Stimulated activated CD8-positive, alpha-beta memory T cell treated with anti-CD3 and anti-CD28 coated beads, Interleukin-15, amount 100 ng/mL, for 24 hours (primary cell): Measurements from ENCODE around the gene KRT1.
"Not testable (repeated sequence)": the region's sequence is repeated elsewhere in the genome, so short reads cannot be mapped to it uniquely, and the experiment has no call there.

Source experiments
- DNase-seq: peaks from one replicate; pipeline ENCODE4 v3.0.0-alpha.2; 2020; ENCODE audit warnings: low read depth

Gene KRT1

GRCh38 chr12:52680363-52680762, at the start of gene KRT1:
TSS of gene KRT1 (minus strand) at chr12:52680407. CDS start at chr12:52680348, 59 bp downstream.
- no peak for DNase-seq

- DNase-seq: no peak
These were observed 48.9 kb upstream of the KRT1 start for GRCh38 chr12:52729147-52729546.

DNA sequence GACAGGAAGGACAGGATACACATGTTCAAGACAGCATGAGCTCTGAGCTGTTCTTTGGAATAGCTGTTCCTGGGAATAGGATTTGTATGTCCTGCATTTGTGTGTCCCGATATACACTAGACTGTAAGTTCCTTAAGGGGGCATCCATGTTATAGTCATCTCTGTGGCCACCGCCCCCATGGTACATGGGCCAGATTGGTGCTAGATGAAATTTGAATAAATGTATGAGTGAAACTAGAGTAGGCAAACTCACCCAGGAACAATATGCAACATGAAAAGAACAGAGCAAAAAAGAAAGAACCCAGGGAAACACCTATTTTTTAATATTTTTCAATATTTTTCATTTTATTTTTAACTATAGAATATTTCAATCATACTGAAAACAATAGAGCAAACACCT, 48.2 kb upstream of the KRT1 start:
- DNase-seq: no peak

GRCh38 chr12:52727037-52727436, 46.8 kb upstream of the KRT1 start:
- DNase-seq: no peak

- DNase-seq: no peak
These were observed 46.2 kb upstream of the KRT1 start for GRCh38 chr12:52726451-52726850.

GRCh38 chr12:52724384-52724783, 44.2 kb upstream of the KRT1 start:
- no peak for DNase-seq

- no peak for DNase-seq
These were observed 42.5 kb upstream of the KRT1 start for GRCh38 chr12:52722680-52723079.

GRCh38 chr12:52721838-52722470, 41.7 kb upstream of the KRT1 start:
- no peak for DNase-seq

DNA sequence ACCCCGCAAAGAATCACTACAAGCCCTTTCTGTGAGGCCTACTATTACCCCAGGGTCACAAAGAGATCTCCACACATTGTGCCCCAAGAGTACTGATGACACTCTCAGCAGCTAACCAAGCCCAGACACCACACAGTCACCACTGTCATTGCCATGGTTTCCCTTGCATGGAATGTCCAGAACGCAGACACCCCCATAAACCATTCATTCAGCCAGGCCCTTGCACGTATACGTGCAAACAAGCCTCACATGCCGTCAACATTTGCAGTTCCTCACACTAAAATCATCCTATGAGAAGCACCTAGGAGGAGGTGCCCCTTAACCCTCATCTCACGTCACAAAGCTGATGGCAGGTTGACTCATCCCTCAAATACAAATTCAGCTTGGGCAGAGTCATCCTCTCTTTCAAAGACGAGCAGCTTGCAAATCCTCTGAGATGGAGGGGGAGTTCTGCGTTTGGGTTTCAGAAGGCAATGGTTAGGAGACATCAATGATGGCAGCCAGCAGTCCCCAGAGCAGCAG, 40.2 kb upstream of the KRT1 start:
- no peak for DNase-seq

- DNase-seq: no peak
These were observed 35.9 kb upstream of the KRT1 start for GRCh38 chr12:52716061-52716460.

- DNase-seq: no peak
These were observed 35.2 kb upstream of the KRT1 start for GRCh38 chr12:52715416-52715815.

- DNase-seq: no peak
These were observed 34.7 kb upstream of the KRT1 start for GRCh38 chr12:52714887-52715281.

DNA sequence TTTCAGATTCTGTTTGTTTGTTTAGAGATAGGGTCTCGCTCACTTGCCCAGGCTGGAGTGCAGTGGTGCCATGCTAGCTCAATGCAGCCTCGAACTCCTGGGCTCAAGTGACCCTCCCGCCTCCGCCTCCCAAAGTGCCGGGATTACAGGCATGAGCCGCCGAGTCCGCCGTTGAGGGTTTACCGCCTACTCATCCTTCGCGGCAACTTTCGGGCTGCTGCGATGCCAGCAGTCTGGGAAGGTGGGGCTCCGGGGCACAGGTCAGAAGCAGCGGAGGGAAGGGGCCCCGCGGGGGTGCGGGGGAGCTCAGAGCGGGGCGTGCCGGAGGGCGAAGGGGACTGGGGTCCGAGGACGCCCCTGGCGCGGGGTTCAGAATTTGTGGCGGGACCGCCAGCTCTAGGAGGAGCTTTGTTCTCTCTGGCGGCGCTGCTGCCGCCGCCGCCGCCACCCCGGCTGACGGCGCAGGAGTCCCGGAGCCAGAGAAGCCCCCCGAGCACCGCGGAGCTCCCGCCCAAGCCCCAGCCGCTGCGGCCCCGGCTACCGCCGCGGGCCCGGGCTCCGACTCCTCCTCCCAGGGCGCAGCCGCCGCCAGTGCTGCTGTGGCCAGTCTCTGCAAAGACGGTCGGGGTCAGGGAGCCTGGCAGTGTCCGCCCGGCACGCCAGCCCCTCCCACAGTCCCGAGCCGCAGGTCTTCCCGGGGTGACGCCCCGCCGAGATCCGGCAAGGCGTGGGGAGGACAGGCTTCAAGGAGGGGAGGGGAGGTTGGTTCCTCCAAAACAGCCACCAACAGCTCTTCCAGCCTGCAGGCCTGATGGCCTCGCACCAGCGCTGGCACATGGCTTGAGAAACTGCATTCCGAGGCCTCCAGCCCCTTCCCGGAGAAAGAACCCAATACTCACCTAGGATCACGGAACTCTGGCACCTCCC, 34.0 kb upstream of the KRT1 start:
- DNase-seq: no peak

- not testable (repeated sequence) for DNase-seq
These were observed 31.9 kb upstream of the KRT1 start for GRCh38 chr12:52712122-52712521.

- DNase-seq: no peak
These were observed 30.5 kb upstream of the KRT1 start for GRCh38 chr12:52710730-52711129.

GRCh38 chr12:52708010-52708409, 27.8 kb upstream of the KRT1 start:
- DNase-seq: no peak

DNA sequence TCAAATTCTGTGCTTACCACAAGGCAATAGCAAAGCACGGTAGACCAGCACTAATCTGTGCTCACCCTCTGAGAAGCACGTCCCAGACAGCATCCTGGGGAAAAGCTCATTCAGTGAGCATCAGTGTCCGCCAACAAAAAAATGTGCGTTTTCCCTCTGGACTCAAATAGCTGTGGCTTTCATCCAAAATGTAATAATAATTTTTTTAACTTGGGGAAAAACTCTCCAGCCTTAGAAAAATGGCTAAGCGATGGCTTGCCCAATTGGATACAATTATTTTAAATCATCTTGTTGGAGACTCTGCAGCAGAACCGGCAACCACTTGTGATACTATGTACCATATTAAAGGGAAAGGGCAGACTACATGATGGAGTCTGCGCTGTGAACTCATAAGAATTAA, 24.3 kb upstream of the KRT1 start:
- DNase-seq: no peak

DNA sequence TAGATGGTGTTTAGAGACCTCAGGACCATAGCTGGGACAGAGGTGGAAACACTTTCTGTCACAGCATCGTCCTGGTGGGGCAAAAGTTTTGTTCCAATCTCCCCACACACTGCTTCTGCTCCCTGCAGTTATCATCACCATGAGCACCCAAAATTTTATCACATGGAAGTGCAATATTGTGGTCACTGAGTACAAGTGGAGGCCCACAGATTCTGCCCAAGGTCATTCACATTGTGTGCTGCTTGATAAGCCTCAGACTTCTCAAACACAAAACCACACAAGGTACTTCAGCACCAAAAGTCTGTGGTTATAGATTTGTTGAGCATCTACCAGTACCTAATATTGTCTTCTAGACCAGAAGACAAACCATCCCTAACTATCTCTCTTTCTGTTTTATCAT, 23.7 kb upstream of the KRT1 start:
- DNase-seq: no peak

GRCh38 chr12:52703424-52703823, 23.2 kb upstream of the KRT1 start, which contains the start of gene KRT77:
TSS of gene KRT77 (minus strand) at chr12:52703524. CDS start at chr12:52703434, 90 bp downstream.
- no peak for DNase-seq

GRCh38 chr12:52702338-52702737, 22.1 kb upstream of the KRT1 start:
- DNase-seq: no peak

- DNase-seq: no peak
These were observed 21.1 kb upstream of the KRT1 start for GRCh38 chr12:52701281-52701680.

GRCh38 chr12:52699960-52700359, 19.8 kb upstream of the KRT1 start:
- no peak for DNase-seq

- DNase-seq: no peak
These were observed 19.2 kb upstream of the KRT1 start for GRCh38 chr12:52699373-52699772.
